ENCODE data around the gene NFKBIZ.

Gene NFKBIZ

DNA sequence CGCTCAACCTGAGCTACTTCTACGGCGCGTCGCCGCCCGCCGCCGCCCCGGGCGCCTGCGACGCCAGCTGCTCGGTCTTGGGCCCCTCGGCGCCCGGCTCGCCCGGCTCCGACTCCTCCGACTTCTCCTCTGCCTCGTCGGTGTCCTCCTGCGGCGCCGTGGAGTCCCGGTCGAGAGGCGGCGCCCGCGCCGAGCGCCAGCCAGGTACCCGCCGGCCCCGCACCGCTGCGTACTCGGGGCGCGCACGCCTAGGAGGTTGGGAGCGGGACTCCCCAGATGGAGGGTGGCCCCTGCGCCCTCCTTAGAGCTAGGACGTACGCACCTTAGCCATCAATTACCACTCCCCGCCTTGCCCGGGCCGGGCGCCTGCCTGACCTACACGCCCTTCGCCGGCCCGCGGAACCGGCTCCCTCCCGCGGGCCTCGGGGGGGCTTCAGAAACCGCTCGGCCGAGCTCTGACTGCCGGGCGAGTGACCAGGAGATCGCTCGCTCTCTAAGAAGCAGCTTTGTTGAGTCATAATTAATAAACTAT lies 466 bp downstream of the NFKBIZ start:
- peak; percentile 6; the same call in 1 of the 2 replicates for TF ChIP-seq TAF1 (IDR thresholded peaks at IDR 0.05; ENCODE audit: low read depth)
- TF ChIP-seq CREB1 (IDR thresholded peaks at IDR 0.05; ENCODE audit: low read depth): no peak

GRCh38 chr3:101850246-101851051 lies 1.1 kb downstream of the NFKBIZ start:
- TF ChIP-seq, protein P1, sequence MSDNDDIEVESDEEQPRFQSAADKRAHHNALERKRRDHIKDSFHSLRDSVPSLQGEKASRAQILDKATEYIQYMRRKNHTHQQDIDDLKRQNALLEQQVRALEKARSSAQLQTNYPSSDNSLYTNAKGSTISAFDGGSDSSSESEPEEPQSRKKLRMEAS (IDR thresholded peaks at IDR 0.05): no peak

- TF ChIP-seq REST (IDR thresholded peaks at IDR 0.05; ENCODE audit: low read depth): no peak
- no peak for TF ChIP-seq CEBPB (IDR thresholded peaks at IDR 0.05)
- TF ChIP-seq TEAD4 (IDR thresholded peaks at IDR 0.05): no peak
- TF ChIP-seq, protein P2, sequence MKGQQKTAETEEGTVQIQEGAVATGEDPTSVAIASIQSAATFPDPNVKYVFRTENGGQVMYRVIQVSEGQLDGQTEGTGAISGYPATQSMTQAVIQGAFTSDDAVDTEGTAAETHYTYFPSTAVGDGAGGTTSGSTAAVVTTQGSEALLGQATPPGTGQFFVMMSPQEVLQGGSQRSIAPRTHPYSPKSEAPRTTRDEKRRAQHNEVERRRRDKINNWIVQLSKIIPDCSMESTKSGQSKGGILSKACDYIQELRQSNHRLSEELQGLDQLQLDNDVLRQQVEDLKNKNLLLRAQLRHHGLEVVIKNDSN (IDR thresholded peaks at IDR 0.05): no peak
- TF ChIP-seq ZBTB7A (IDR thresholded peaks at IDR 0.05; ENCODE audit: low read depth): no peak
- no peak for TF ChIP-seq NFIC (IDR thresholded peaks at IDR 0.05)
- TF ChIP-seq FOXM1 (IDR thresholded peaks at IDR 0.05; ENCODE audit: borderline replicate concordance, low read depth): no peak
- no peak for TF ChIP-seq YY1 (IDR thresholded peaks at IDR 0.05; ENCODE audit: low read depth)
- no peak for TF ChIP-seq TCF12 (IDR thresholded peaks at IDR 0.05; ENCODE audit: low read depth)
- TF ChIP-seq, protein P1 (IDR thresholded peaks at IDR 0.05): no peak
- no peak for TF ChIP-seq EP300 (IDR thresholded peaks at IDR 0.05; ENCODE audit: borderline replicate concordance)
- no peak for TF ChIP-seq CREB1 (IDR thresholded peaks at IDR 0.05; ENCODE audit: low read depth)
- no peak for TF ChIP-seq TAF1 (IDR thresholded peaks at IDR 0.05; ENCODE audit: low read depth)
- no peak for TF ChIP-seq RAD21 (IDR thresholded peaks at IDR 0.05; ENCODE audit: low read depth)
- no peak for TF ChIP-seq EGR1 (IDR thresholded peaks at IDR 0.05)
Measured at GRCh38 chr3:101851072-101851770, 1.9 kb downstream of the NFKBIZ start.

GRCh38 chr3:101851850-101852714 lies 2.8 kb downstream of the NFKBIZ start:
- TF ChIP-seq TCF12 (IDR thresholded peaks at IDR 0.05; ENCODE audit: low read depth) (no peak), EGR1 (IDR thresholded peaks at IDR 0.05) (no peak), CEBPB (IDR thresholded peaks at IDR 0.05) (no peak), REST (IDR thresholded peaks at IDR 0.05; ENCODE audit: low read depth) (no peak), FOXM1 (IDR thresholded peaks at IDR 0.05; ENCODE audit: borderline replicate concordance, low read depth) (no peak), NFIC (IDR thresholded peaks at IDR 0.05) (no peak), TAF1 (IDR thresholded peaks at IDR 0.05; ENCODE audit: low read depth) (no peak), RAD21 (IDR thresholded peaks at IDR 0.05; ENCODE audit: low read depth) (no peak), EP300 (IDR thresholded peaks at IDR 0.05; ENCODE audit: borderline replicate concordance) (no peak), ZBTB7A (IDR thresholded peaks at IDR 0.05; ENCODE audit: low read depth) (no peak), CREB1 (IDR thresholded peaks at IDR 0.05; ENCODE audit: low read depth) (no peak), TEAD4 (IDR thresholded peaks at IDR 0.05) (no peak), YY1 (IDR thresholded peaks at IDR 0.05; ENCODE audit: low read depth) (no peak)
- TF ChIP-seq, protein P2 (IDR thresholded peaks at IDR 0.05): no peak
- TF ChIP-seq, protein P1 (IDR thresholded peaks at IDR 0.05): no peak
